Measurements from ENCODE around the gene IAH1. TPM values are rescaled to one million over a fixed set of nuclear protein-coding genes. Genes with fewer than 3 reads are reported as not detected.

Gene IAH1
- total and polyA plus RNA-seq, 4 donors = 19.2 to 62.1 (median 27.0) TPM

- Histone ChIP-seq H3K4me1 (ENCODE audit: control insufficient read depth in 4 of 4, insufficient read depth in 4 of 4, low read length in 3 of 4) (no peaks in the 10 kb centered on the region), H3K9me3 (ENCODE audit: control insufficient read depth in 4 of 4, low read length in 3 of 4) (no peaks in the 10 kb centered on the region), H3K27me3 (ENCODE audit: control insufficient read depth in 4 of 4, insufficient read depth in 4 of 4, low read length in 3 of 4) (no peaks in the 10 kb centered on the region), H3K9ac (ENCODE audit: low read depth in 1 of 2, low read length in 2 of 2) (no peak overlapping the region), H3K4me3 (ENCODE audit: low read depth in 1 of 3, low read length in 3 of 3) (no peak overlapping the region), H3K36me3 (ENCODE audit: control insufficient read depth in 4 of 4, insufficient read depth in 3 of 4, low read depth in 1 of 4, low read length in 3 of 4) (peaks cover 20 to 78% (median 60%) of the 10 kb centered on the region in 4 donors), H3K27ac (ENCODE audit: low read depth in 1 of 2, low read length in 2 of 2) (no peak overlapping the region)
- TF ChIP-seq JUND (IDR thresholded peaks at IDR 0.05) = no peak
- TF ChIP-seq NR2F2 (IDR thresholded peaks at IDR 0.05) = no peak
- TF ChIP-seq HNF4G (IDR thresholded peaks at IDR 0.05) = no peak
- no peak for TF ChIP-seq MAX (IDR thresholded peaks at IDR 0.05)
- no peak for TF ChIP-seq TAF1 (conservative IDR thresholded peaks at IDR 0.05)
- no peak for TF ChIP-seq RXRA (IDR thresholded peaks at IDR 0.05)
- no peak for TF ChIP-seq EGR1 (IDR thresholded peaks at IDR 0.05; ENCODE audit: low read depth in 2 of 2)
- no peak for TF ChIP-seq GABPA (IDR thresholded peaks at IDR 0.05 in 1 of 2, conservative IDR thresholded peaks at IDR 0.05 in 1 of 2)
- TF ChIP-seq FOXA2 (IDR thresholded peaks at IDR 0.05) = no peak
- TF ChIP-seq HNF4A (conservative IDR thresholded peaks at IDR 0.05) = no peak
- 83% methylated on average over 2 of the region's 2 CpGs for WGBS
- no peak for DNase-seq (ENCODE audit: low spot score)
Measured at GRCh38 chr2:9492927-9493326, 18.6 kb downstream of the IAH1 start.

- DNase-seq (ENCODE audit: low spot score) = no peak
- no peaks in the 10 kb centered on the region for H3K9me3 ChIP-seq (ENCODE audit: control insufficient read depth in 4 of 4, low read length in 3 of 4)
- no peak overlapping the region for H3K4me3 ChIP-seq (ENCODE audit: low read depth in 1 of 3, low read length in 3 of 3)
- peaks cover 23 to 75% (median 55%) of the 10 kb centered on the region in 4 donors for H3K36me3 ChIP-seq (ENCODE audit: control insufficient read depth in 4 of 4, insufficient read depth in 3 of 4, low read depth in 1 of 4, low read length in 3 of 4)
- TF ChIP-seq FOXA2 (IDR thresholded peaks at IDR 0.05) (no peak), RAD21 (IDR thresholded peaks at IDR 0.05) (no peak), RXRA (IDR thresholded peaks at IDR 0.05) (no peak), GABPA (IDR thresholded peaks at IDR 0.05 in 1 of 2, conservative IDR thresholded peaks at IDR 0.05 in 1 of 2) (no peak), TAF1 (conservative IDR thresholded peaks at IDR 0.05) (no peak), HNF4G (IDR thresholded peaks at IDR 0.05) (no peak)
- H3K4me1 ChIP-seq (ENCODE audit: control insufficient read depth in 4 of 4, insufficient read depth in 4 of 4, low read length in 3 of 4) = no peaks in the 10 kb centered on the region
- no peak overlapping the region for H3K9ac ChIP-seq (ENCODE audit: low read depth in 1 of 2, low read length in 2 of 2)
- H3K27me3 ChIP-seq (ENCODE audit: control insufficient read depth in 4 of 4, insufficient read depth in 4 of 4, low read length in 3 of 4) = no peaks in the 10 kb centered on the region
- no peak overlapping the region for H3K27ac ChIP-seq (ENCODE audit: low read depth in 1 of 2, low read length in 2 of 2)
- 85% methylated on average over 3 of the region's 3 CpGs for WGBS
Measured at GRCh38 chr2:9493478-9493877, 19.1 kb downstream of the IAH1 start.

GRCh38 chr2:9494081-9494480 lies 19.7 kb downstream of the IAH1 start:
- Histone ChIP-seq H3K4me1 (ENCODE audit: control insufficient read depth in 4 of 4, insufficient read depth in 4 of 4, low read length in 3 of 4) (no peaks in the 10 kb centered on the region), H3K27ac (ENCODE audit: low read depth in 1 of 2, low read length in 2 of 2) (no peak overlapping the region), H3K9me3 (ENCODE audit: control insufficient read depth in 4 of 4, low read length in 3 of 4) (no peaks in the 10 kb centered on the region), H3K9ac (ENCODE audit: low read depth in 1 of 2, low read length in 2 of 2) (no peak overlapping the region), H3K4me3 (ENCODE audit: low read depth in 1 of 3, low read length in 3 of 3) (no peak overlapping the region), H3K27me3 (ENCODE audit: control insufficient read depth in 4 of 4, insufficient read depth in 4 of 4, low read length in 3 of 4) (no peaks in the 10 kb centered on the region), H3K36me3 (ENCODE audit: control insufficient read depth in 4 of 4, insufficient read depth in 3 of 4, low read depth in 1 of 4, low read length in 3 of 4) (peaks cover 23 to 70% (median 53%) of the 10 kb centered on the region in 4 donors)
- WGBS = 99% methylated on average over 1 of the region's 1 CpG
- TF ChIP-seq CTCF (IDR thresholded peaks at IDR 0.05; ENCODE audit: low read depth, low read length, missing input control) (no peak), FOXA1 (IDR thresholded peaks at IDR 0.05) (no peak), GABPA (IDR thresholded peaks at IDR 0.05 in 1 of 2, conservative IDR thresholded peaks at IDR 0.05 in 1 of 2) (no peak), TAF1 (conservative IDR thresholded peaks at IDR 0.05) (no peak), ZBTB33 (IDR thresholded peaks at IDR 0.05) (no peak), HNF4A (conservative IDR thresholded peaks at IDR 0.05) (no peak), YY1 (IDR thresholded peaks at IDR 0.05) (no peak), RXRA (IDR thresholded peaks at IDR 0.05) (no peak), ATF3 (IDR thresholded peaks at IDR 0.05) (no peak), REST (IDR thresholded peaks at IDR 0.05) (no peak), SP1 (IDR thresholded peaks at IDR 0.05) (no peak), EGR1 (IDR thresholded peaks at IDR 0.05; ENCODE audit: low read depth in 2 of 2) (no peak), FOXA2 (IDR thresholded peaks at IDR 0.05) (no peak), HNF4G (IDR thresholded peaks at IDR 0.05) (no peak)
- no peak for DNase-seq (ENCODE audit: low spot score)

Measured in liver (tissue), 9 donors.